GM21619 (cell line): ENCODE results near the gene CYP4B1.

Experiments used
- ATAC-seq: cut with Tn5 transposase; IDR thresholded peaks from one replicate; pipeline ENCODE4 v1.9.1; 2021; ENCODE audit not compliant: unreplicated experiment

The CYP4B1 gene

DNA sequence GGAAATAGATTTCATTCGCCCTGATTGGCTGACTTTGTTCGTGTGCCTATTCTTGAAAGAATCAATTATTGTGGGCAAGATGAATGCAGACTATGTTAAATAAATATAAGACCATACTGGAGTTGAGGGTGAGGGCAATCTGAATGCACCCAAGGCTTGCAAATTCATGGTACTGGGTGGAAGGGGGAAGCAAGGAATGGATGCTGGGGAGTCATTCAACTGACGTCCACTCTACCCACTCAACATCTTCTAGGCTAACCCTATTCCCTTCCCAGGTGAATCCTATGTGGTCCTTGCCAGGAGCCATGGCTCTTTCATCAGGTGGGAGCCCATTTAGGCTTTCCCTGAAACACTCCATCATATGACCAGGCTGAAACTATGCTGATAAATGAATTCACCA is 5.7 kb upstream of the CYP4B1 start:
- no peak for ATAC-seq

DNA sequence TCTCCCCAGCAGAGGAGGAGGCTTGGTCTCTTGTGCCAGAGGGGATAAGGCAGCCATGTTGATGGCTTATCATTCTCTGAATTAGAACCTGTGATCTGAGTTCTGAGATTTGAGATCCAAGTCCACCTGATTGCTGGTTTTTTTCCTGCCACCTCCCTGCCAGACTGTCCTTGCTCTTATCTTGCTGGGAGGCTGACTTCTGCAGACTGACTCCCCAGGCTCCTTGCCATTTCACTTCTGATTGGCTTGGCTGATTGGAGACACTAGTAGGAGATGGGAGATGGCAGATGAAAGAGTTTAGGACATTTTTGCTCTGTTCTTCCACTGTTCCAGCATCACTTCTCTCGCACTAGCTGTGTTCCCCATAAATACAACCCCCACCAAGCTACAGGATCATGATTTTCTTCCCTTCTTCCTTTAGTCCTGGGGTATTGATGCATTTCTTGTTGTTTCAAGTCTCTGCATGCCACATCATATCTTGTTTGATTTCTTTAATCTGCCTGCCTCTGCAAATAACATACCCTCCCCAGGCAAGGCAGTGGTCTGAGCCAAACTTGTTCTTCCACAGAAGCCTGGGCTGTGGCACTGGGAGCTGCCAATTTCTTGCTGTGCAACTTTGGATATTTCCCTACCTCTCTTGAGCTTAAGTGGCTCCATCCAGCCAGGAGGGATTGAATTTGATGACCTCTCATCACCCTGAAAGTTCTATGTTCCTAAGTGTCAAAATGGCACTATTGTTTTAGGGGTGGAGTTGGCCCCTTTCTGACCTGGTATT is 963 bp upstream of the CYP4B1 start:
- no peak for ATAC-seq

DNA sequence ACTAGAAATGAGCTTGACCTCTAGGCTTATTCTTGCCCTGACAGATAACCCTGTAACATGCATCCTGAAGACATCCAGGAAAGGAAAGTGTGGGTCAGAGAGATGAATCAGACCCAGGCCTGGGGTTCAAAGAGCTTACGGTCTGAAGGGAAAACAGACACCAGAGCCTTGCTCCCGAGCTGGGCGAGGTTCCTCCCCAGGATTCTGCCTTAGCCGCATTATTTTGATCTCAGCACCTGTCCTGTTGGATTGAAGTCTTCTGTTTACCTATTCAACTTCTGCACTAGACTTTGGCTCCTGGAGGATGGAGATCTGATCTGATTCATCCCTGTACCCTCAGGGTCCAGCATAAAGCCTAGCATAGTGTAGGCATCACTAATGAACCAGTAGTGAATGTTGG is 1.9 kb downstream of the CYP4B1 start:
- ATAC-seq = no peak

DNA sequence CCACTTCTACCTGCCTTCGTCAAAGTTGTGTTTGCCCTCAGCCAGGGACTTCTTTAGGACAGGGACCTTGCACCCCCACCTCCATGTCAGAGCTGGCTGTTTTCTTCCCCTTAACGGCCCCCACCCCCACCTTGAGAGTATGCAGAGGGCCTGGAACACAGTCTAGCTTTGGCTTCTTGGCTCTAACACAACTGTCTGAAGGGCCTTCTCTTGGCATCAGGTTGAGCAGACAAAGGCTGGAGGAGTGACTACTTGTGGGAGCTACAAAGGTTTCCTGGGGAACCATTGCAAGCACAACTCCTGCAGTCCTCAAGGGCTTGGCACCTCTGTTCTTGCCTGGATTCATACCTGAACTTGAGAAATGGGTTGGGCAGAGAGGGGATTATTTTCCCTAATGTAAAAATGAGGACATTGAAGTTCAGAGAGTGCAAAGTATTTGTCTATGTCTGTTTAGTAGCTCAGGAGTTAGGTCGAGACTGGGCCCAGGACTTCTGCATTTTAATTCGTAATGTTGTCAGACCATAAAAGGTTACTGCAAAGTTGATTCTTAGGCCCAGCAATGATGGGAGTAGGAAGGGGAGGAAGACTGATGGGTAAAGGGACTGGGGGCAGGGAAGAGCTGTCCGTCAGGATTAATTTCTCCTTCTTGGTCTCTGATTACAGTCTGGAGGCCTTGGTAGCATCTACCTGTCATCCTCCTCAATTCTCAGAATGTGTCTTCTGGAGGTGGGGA is 2.6 kb downstream of the CYP4B1 start:
- ATAC-seq = no peak

GRCh38 chr1:46802081-46802480 is 3.2 kb downstream of the CYP4B1 start:
- no peak for ATAC-seq

DNA sequence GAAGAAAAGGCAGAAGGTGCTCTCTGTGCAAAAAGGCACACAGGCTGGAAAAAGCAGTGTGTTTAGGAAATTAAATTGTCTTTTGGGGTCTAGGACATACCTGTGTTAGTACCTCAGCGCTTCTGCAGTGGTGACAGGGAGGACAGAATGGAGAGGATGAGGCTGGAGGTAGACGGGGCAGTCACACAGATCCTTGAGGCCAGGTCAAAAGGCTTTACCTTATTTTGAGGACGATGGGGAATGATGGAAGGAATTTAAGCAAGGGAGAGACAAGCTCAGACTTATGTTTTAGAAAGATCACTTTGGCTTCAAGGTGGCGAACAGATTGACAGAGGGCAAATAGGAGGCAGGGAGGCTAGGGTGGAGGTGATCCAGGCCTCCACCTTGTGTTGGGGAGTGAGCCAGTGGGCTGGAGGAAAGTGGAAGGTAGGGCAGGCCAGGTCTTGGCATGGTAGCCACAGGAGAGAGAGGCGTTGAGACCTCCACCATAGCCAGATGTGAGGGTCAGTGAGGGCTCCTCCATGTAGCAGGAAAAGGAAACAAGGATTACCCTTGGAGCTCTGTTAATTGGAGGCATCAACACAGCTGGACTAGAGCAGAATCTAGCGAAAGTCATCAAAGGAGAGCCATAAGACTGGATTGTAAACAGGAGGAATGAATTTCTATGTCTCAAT is 4.2 kb downstream of the CYP4B1 start:
- ATAC-seq = no peak

DNA sequence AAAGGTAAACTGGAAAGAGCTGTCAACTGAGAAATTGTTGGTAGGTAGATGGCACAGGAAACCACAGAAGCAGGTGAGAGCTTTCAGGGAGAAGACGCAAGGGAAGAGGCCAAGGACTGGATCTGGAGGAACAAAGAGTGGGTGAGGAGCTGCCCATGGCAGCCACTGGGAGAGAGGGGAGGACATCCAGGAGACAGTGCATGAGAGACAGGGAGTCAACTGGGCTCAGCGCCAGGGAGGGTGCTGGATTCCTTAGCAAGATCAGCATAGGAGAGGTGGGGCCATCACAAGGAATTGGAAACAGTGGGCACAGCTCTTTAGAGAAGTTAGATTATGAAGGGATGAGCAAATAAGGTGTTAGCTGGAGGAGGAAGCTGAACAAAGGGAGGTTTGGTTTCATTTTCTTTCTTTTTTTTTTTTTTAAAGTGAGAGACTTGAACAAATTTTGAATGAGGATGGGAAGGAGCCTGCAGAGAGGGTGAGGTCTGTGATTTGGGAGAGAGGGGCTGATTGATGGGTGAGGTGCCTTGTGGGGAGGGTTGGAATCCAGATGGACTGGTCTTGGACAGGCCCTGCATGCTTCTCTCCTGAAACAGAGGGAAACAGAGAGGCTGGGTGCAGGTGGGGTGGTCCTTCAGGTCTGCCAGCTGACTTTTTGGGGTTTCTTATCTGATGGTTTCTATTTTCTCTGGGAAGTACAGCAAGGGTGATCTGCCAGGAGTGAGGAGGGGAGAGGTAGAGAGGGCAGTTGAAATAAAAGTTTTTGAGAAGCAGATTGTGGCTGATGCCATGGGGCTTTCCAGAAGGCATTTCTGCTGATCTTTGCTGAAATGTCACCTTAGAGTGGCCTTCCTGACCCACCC is 5.4 kb downstream of the CYP4B1 start:
- no peak for ATAC-seq

DNA sequence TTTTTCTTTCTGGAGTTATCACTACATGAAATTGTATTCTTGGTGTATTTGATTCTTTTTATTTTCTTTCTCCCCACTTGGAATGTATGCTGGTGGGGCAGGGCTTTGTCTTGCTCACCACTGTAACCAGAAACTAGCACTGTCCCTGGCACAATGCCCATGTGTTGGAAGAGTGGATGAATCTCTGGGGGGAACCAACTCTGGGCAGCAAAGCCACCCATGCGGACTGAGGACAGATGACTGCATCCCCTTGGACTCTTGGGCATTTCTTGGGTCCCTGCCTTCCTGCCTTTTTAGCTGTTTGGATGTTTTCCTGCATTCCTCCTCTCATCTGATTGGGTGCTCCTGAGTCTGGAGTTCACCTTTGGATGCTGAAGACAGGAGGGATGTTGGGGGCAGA is 6.1 kb downstream of the CYP4B1 start:
- ATAC-seq = no peak

DNA sequence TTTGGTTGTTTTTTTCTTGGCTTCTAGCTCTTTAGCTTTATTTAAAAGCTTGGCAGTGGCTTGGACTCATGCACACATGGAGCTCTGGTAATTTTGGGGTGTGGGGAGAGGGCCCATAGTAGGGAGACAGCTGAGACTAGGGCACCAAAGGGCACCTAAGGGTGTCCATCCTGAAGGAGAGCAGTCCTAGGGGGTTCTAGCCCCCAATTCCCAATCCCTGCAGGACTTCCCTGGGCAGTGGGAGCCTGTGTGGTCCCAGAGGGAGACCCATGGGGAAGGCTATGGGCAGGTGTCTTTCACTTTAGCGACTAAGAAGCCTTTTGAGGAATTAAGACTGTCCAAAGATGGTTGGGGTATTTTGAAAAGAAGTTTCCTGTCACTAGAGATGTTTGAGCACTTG is 6.9 kb downstream of the CYP4B1 start:
- no peak for ATAC-seq

- no peak for ATAC-seq
Observed at GRCh38 chr1:46806196-46807020, 7.6 kb downstream of the CYP4B1 start.

DNA sequence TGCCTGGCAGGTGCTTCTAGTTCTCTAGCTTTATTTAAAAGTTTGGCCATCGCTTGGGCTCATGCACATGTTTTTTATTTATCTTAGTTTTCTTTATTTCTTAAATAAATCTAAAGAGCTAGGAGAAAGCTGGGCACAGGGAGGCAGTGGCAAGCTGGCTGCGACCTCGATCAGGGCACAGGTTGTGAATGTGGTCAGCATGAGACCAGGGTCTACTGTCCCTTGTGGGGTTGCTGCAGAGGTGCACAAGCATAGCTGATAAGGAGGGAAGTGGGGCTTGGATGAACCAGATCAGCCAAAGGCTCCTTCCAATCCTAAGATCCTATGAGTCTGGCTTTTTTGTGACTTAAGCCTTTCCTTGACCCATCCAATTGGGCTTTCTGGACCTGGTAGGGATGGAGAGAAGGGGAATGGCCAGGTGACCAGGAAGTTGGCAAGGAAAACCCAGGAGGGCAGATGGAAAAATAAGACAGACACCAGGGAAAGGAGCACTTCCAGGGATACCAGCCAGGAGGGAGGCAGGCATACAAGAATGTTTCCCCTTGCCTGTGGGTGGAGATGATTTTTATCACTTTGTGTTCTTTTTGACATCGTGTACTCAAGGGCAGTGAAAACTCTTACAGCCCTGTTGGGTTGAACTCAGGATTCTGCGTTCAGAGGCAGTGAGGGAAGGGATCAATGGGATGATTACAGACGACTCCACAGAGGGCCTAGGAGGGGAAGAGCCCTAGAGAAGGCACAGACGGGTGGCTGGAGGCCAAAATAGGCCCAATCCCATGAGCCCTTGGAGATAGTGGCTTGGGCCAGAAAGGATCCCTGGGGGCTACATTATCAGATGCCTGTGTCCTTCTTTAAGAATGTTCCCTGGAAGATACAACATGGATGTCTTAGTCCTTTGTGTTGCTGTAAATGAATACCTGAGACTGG is 8.5 kb downstream of the CYP4B1 start:
- ATAC-seq = no peak

GRCh38 chr1:46809071-46809470 is 10.2 kb downstream of the CYP4B1 start:
- ATAC-seq = no peak

DNA sequence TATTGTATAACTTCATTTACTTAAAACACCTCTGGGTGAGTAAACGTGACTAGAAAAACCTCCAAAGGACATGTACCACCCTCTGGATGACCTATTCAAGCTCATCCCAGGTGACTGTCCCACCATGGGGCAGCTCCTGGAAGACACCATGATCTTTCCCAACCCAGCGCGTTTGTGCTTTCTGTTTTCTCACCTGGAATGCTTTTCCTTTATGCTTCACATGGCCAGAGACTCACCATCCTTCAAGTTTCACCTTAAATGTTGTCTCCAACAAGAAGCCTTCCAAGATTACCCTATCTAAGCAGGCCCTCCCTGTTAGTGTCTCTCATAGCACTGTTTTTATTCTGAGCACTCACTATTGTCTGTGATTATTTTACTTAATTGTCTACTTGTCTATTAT is 11.1 kb downstream of the CYP4B1 start:
- no peak for ATAC-seq

DNA sequence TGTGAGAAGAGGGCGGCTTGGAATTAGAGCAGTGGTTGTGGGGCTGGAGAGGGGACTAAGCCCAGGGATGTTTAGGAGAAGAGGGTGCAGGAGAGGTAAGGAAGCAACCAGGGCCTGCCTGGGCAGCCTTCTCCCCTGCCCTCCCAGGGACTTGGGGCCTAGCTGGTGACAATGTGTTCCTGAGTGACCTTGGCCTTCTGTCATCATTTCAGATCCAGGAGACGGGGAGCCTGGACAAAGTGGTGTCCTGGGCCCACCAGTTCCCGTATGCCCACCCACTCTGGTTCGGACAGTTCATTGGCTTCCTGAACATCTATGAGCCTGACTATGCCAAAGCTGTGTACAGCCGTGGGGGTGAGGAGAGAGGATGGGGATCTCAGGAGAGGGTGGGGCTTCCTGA is 11.8 kb downstream of the CYP4B1 start:
- ATAC-seq = no peak

DNA sequence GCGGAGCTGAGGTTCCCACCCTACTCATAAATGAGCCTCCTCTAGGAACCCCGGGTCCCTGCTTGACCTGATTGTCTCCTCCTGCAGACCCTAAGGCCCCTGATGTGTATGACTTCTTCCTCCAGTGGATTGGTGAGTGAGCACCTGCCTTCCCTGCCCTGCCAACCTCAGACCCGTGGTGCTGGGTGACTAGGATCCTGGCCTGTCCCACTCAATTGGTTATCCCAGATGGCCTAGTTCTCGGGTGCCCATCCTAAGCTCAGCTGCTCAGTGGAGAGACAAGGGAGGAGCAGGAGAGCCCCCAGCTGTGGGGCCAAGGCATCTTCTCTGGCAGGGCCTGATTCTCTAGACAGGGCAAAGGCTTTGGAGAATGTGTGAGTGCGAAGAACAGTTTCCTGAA is 12.2 kb downstream of the CYP4B1 start:
- ATAC-seq = no peak

- ATAC-seq = peak; percentile 67
Observed at GRCh38 chr1:46812065-46812963, 13.5 kb downstream of the CYP4B1 start.

GRCh38 chr1:46812996-46813857 is 14.4 kb downstream of the CYP4B1 start:
- no peak for ATAC-seq
